Skeletal muscle satellite cell (primary cell): Measurements from ENCODE around the gene NMUR1.

Experiments
- H3K27me3 ChIP-seq: 2 replicates; pipeline ENCODE4 v1.7.0; 2013; ENCODE audit warnings: low read length; ENCODE audit not compliant: control insufficient read depth, insufficient read depth
- H3K36me3 ChIP-seq: 2 replicates; pipeline ENCODE4 v1.7.0; 2013; ENCODE audit warnings: mild to moderate bottlenecking, control low read depth, low read length; ENCODE audit not compliant: insufficient read depth
- H3K4me1 ChIP-seq: 2 replicates; pipeline ENCODE4 v1.7.0; 2013; ENCODE audit warnings: low read length; ENCODE audit not compliant: control insufficient read depth, insufficient read depth
- H3K4me2 ChIP-seq: 2 replicates; pipeline ENCODE4 v1.7.0; 2013; ENCODE audit warnings: mild to moderate bottlenecking, low read length
- H3K4me3 ChIP-seq: 2 replicates; pipeline ENCODE4 v1.7.0; 2013; ENCODE audit warnings: low read length
- H3K9ac ChIP-seq: 2 replicates; pipeline ENCODE4 v1.7.0; 2013; ENCODE audit warnings: mild to moderate bottlenecking, low read depth, low read length, moderate library complexity
- H3K9me3 ChIP-seq: replicated peaks from 2 replicates; pipeline ENCODE4 v1.7.0; 2013; ENCODE audit warnings: mild to moderate bottlenecking, control low read depth, low read length
- small RNA-seq: library from RNA; depleted of rRNA; stranded (forward); fragments of <200 nt; gene quantifications from one replicate; pipeline ENCODE3, GENCODE V24; 2012

The NMUR1 gene

DNA sequence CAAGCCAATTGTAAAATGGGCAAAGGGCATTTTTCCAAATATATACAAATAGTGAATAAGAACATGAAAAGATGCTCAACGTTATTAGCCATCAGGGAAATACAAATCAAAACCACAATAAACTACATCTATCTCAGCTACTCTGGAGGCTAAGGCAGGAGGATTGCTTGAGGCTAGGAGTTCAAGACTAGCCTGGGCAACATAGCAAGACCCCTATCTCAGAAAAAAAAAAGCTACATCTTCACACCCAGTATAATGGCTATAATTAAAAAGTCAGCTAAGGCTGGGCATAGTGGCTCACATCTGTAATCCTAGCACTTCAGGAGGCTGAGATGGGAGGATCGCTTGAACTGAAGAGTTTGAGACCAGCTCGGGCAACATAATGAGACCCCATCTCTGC is 53.3 kb downstream of the NMUR1 start:
- no peak overlapping the region for H3K4me3 ChIP-seq
- no peaks in the 10 kb centered on the region for H3K9me3 ChIP-seq
- no peaks in the 10 kb centered on the region for H3K4me1 ChIP-seq
- H3K9ac ChIP-seq, result no peak overlapping the region
- no peaks in the 10 kb centered on the region for H3K27me3 ChIP-seq
- no peaks in the 10 kb centered on the region for H3K36me3 ChIP-seq
- H3K4me2 ChIP-seq, result no peak overlapping the region

GRCh38 chr2:231475965-231476364 is 54.3 kb downstream of the NMUR1 start:
- no peak overlapping the region for H3K4me3 ChIP-seq

More at GRCh38 chr2:231475965-231476364, 54.3 kb downstream of the NMUR1 start:
- H3K27me3 ChIP-seq, result no peaks in the 10 kb centered on the region
- no peaks in the 10 kb centered on the region for H3K36me3 ChIP-seq
- H3K4me1 ChIP-seq, result no peaks in the 10 kb centered on the region
- no peaks in the 10 kb centered on the region for H3K9me3 ChIP-seq
- no peak overlapping the region for H3K9ac ChIP-seq
- no peak overlapping the region for H3K4me2 ChIP-seq

Small RNA genes lying within 50 kb of the gene (small RNA-seq; reads per million reads assigned to genes)
- gene RNU2-22P, result 3.7 reads per million, percentile 81 among the genes with 10 or more reads in this experiment
